IMR-90 (cell line): ENCODE data around the gene APLN. TPM values are rescaled to one million over a fixed set of nuclear protein-coding genes. Genes with fewer than 3 reads are reported as not detected.

Experiments
- ATAC-seq: fragments of 200-7000 bp; cut with Tn5 transposase; 2 replicates; pipeline ENCODE4 v1.9.1; 2020; ENCODE audit warnings: low read depth, mild to moderate bottlenecking, moderate library complexity
- BruUV-seq: library from RNA; stranded (reverse); fragments of 400-500 nt; replicated peaks from 2 replicates; lab custom pipeline; 2021; lab: Mats Ljungman, UMichigan
- CTCF ChIA-PET: fragments of 300-600 bp; formaldehyde crosslinking; extraction: SDS; loops from one replicate; lab custom pipeline; 2021; ENCODE audit warnings: antibody characterized with exemption; lab: Yijun Ruan, JAX
- POLR2A ChIA-PET: fragments of 300-600 bp; sonication (Branson Sonifier 250); formaldehyde crosslinking; loops from one replicate; lab custom pipeline; 2022; ENCODE audit warnings: antibody characterized with exemption; ENCODE audit not compliant: unreplicated experiment; lab: Charles Lee
- DNase-seq: peaks from one replicate; pipeline ENCODE4 v3.0.0; 2013
- H2AFZ ChIP-seq: replicated peaks from 2 replicates; pipeline ENCODE3; 2013; ENCODE audit warnings: low read length, mild to moderate bottlenecking; ENCODE audit not compliant: poor library complexity
- H2AK5ac ChIP-seq: 2 replicates; pipeline ENCODE4 v1.6.1; 2013; ENCODE audit warnings: low read depth, low read length, inconsistent platforms
- H2AK9ac ChIP-seq: replicated peaks from 2 replicates; pipeline ENCODE3; 2013; ENCODE audit warnings: mild to moderate bottlenecking, low read depth, low read length, moderate library complexity; ENCODE audit not compliant: poor library complexity
- H2BK120ac ChIP-seq: 2 replicates; pipeline ENCODE4 v1.6.1; 2013; ENCODE audit warnings: low read depth, low read length, inconsistent platforms
- H2BK15ac ChIP-seq: 3 replicates; pipeline ENCODE4 v1.6.1; 2013; ENCODE audit warnings: low read depth, low read length, inconsistent platforms
- H2BK20ac ChIP-seq: 2 replicates; pipeline ENCODE4 v1.6.1; 2013; ENCODE audit warnings: low read depth, mild to moderate bottlenecking, inconsistent platforms, low read length, moderate library complexity
- H2BK5ac ChIP-seq: 2 replicates; pipeline ENCODE4 v1.6.1; 2013; ENCODE audit warnings: mild to moderate bottlenecking, low read depth, low read length, inconsistent platforms; ENCODE audit not compliant: poor library complexity, severe bottlenecking
- H3K14ac ChIP-seq: replicated peaks from 2 replicates; pipeline ENCODE4 v1.6.1; 2013; ENCODE audit warnings: low read depth, low read length, inconsistent platforms
- H3K18ac ChIP-seq: 2 replicates; pipeline ENCODE4 v1.6.1; 2013; ENCODE audit warnings: low read depth, low read length, control low read depth
- H3K23ac ChIP-seq: 2 replicates; pipeline ENCODE4 v1.6.1; 2013; ENCODE audit warnings: low read depth, low read length, inconsistent platforms
- H3K27ac ChIP-seq: 2 replicates; pipeline ENCODE4 v1.5.1; 2013; ENCODE audit warnings: mild to moderate bottlenecking, control low read depth, low read length; ENCODE audit not compliant: insufficient read depth
- H3K27me3 ChIP-seq: 2 replicates; pipeline ENCODE4 v1.6.1; 2013; ENCODE audit warnings: low read length; ENCODE audit not compliant: control insufficient read depth, insufficient read depth
- H3K36me3 ChIP-seq: 2 replicates; pipeline ENCODE4 v1.6.1; 2013; ENCODE audit warnings: low read length, mixed read lengths; ENCODE audit not compliant: control insufficient read depth, insufficient read depth
- H3K4ac ChIP-seq: 2 replicates; pipeline ENCODE4 v1.6.1; 2013; ENCODE audit warnings: low read depth, low read length, inconsistent platforms
- H3K4me1 ChIP-seq: 2 replicates; pipeline ENCODE4 v1.6.1; 2013; ENCODE audit warnings: low read length, mixed read lengths; ENCODE audit not compliant: control insufficient read depth, insufficient read depth
- H3K4me2 ChIP-seq: 2 replicates; pipeline ENCODE4 v1.6.1; 2013; ENCODE audit warnings: low read depth, mild to moderate bottlenecking, control low read depth, low read length, moderate library complexity
- H3K4me3 ChIP-seq: 2 replicates; pipeline ENCODE4 v1.5.1; 2013; ENCODE audit warnings: low read depth, mild to moderate bottlenecking, control low read depth, low read length, moderate library complexity; ENCODE audit not compliant: insufficient read depth
- H3K56ac ChIP-seq: 2 replicates; pipeline ENCODE4 v1.6.1; 2013; ENCODE audit warnings: low read length, inconsistent platforms; ENCODE audit not compliant: insufficient read depth; ENCODE audit errors: extremely low read depth
- H3K79me1 ChIP-seq, 2 experiments: 2 replicates each; pipeline ENCODE4 v1.6.1; 2013; ENCODE audit warnings: low read length in 2 of 2, inconsistent platforms in 1 of 2, low read depth in 1 of 2
- H3K9ac ChIP-seq: 2 replicates; pipeline ENCODE4 v1.6.1; 2013; ENCODE audit warnings: low read depth, low read length, control low read depth
- H3K9me1 ChIP-seq: 2 replicates; pipeline ENCODE4 v1.6.1; 2013; ENCODE audit warnings: low read length, inconsistent platforms; ENCODE audit not compliant: insufficient read depth
- H3K9me3 ChIP-seq: 2 replicates; pipeline ENCODE4 v1.6.1; 2013; ENCODE audit warnings: low read length; ENCODE audit not compliant: control insufficient read depth, insufficient read depth
- H4K20me1 ChIP-seq: 2 replicates; pipeline ENCODE4 v1.6.1; 2013; ENCODE audit warnings: low read length, inconsistent platforms; ENCODE audit not compliant: insufficient read depth
- H4K5ac ChIP-seq: 2 replicates; pipeline ENCODE4 v1.6.1; 2013; ENCODE audit warnings: mild to moderate bottlenecking, low read depth, low read length, control low read depth
- H4K8ac ChIP-seq, 2 experiments: 2 replicates each; pipeline ENCODE4 v1.6.1; 2013; ENCODE audit warnings: low read depth in 2 of 2, low read length in 2 of 2, control low read depth in 1 of 2, inconsistent platforms in 1 of 2
- H4K91ac ChIP-seq: 2 replicates; pipeline ENCODE4 v1.6.1; 2013; ENCODE audit warnings: low read depth, low read length, inconsistent platforms; ENCODE audit not compliant: insufficient read depth
- CEBPB ChIP-seq: IDR thresholded peaks from 2 replicates; pipeline ENCODE4 v1.6.1; 2012; ENCODE audit warnings: low read depth, low read length, improper control_type of control experiment
- FOS ChIP-seq: fragments of 150-350 bp; IDR thresholded peaks from 2 replicates; pipeline ENCODE4 v1.6.1; 2016; ENCODE audit warnings: low read depth, low read length
- RCOR1 ChIP-seq: IDR thresholded peaks from 2 replicates; pipeline ENCODE4 v1.6.1; 2012; ENCODE audit warnings: mild to moderate bottlenecking, low read length, improper control_type of control experiment; ENCODE audit not compliant: insufficient replicate concordance
- WGBS, 2 experiments: methylation state at CpG; one replicate each; pipeline versions ENCODE4 v1.1.5 to v1.1.7; 2013; ENCODE audit warnings: missing lambda C conversion rate in 2 of 2; ENCODE audit not compliant: insufficient read length in 1 of 2; ENCODE audit errors: extremely low coverage in 2 of 2; 5-methylcytosine and 5-hydroxymethylcytosine counted together
- dilution Hi-C: fragments of 300-500 bp; cut with HindIII; formaldehyde crosslinking; loops from one replicate; pipeline ENCODE4 v1.14.3; 2018; ENCODE audit warnings: low sequenced_read_pairs; ENCODE audit not compliant: unreplicated experiment
- in situ Hi-C: fragments of 300-500 bp; cut with MboI; formaldehyde crosslinking; loops from 3 replicates; pipeline ENCODE4 v1.14.3; 2019; ENCODE audit warnings: low sequenced_read_pairs, inconsistent platforms, mixed read lengths
- intact Hi-C: fragments of 100-400 bp; cut with micrococcal nuclease; formaldehyde crosslinking; loops from 2 replicates; pipeline ENCODE4 v1.10.0; 2022
- polyA plus RNA-seq, 3 experiments: library from polyadenylated mRNA; depleted of rRNA; stranded (reverse); fragments of >200 nt; gene quantifications; 2 replicates each; pipeline ENCODE4 v1.2.3, GENCODE V29; 2012; ENCODE audit warnings: low replicate concordance in 1 of 3
- total RNA-seq: library from RNA; depleted of rRNA; stranded (reverse); fragments of >200 nt; gene quantifications from 2 replicates; pipeline ENCODE4 v1.2.3, GENCODE V29; 2012

APLN gene
- total and polyA plus RNA-seq, 2 of the 4 experiments (the other 2 are of a cell fraction), result 0.18 to 0.72 TPM

GRCh38 chrX:129632443-129632842 is 22.3 kb downstream of the APLN start (continued):
- TF ChIP-seq CEBPB (no peak), RCOR1 (no peak)

- Histone ChIP-seq H3K27ac (no peak overlapping the region), H2AK9ac (no peak overlapping the region), H2BK120ac (no peak overlapping the region), H4K91ac (no peak overlapping the region), H2BK5ac (no peak overlapping the region), H2BK20ac (no peak overlapping the region), H3K27me3 (peaks cover 9% of the 10 kb centered on the region; the same call in 1 of the 2 replicates), H2AFZ (no peak overlapping the region), H3K36me3 (no peaks in the 10 kb centered on the region), H3K4me1 (no peaks in the 10 kb centered on the region), H3K4me3 (no peak overlapping the region), H3K23ac (no peak overlapping the region), H2AK5ac (no peak overlapping the region), H3K56ac (no peak overlapping the region), H2BK15ac (no peak overlapping the region), H3K79me1 (no peaks in the 10 kb centered on the region), H3K14ac (no peak overlapping the region), H3K4me2 (no peak overlapping the region), H3K9ac (no peak overlapping the region), H4K5ac (no peak overlapping the region), H3K18ac (no peak overlapping the region), H4K8ac (no peak overlapping the region), H3K4ac (no peak overlapping the region), H3K9me3 (no peaks in the 10 kb centered on the region; the same call in 1 of the 2 replicates), H4K20me1 (no peaks in the 10 kb centered on the region), H3K9me1 (no peaks in the 10 kb centered on the region)
- ChIA-PET CTCF (no interaction called here), POLR2A (no interaction called here)
- in situ Hi-C loops (no loop called here), dilution Hi-C loops (no loop called here), intact Hi-C loops (loop anchor here (10.0 kb wide), 1 partner anchor 193 kb away; no protein-coding TSS in a partner anchor)
- 100% methylated on average over 4 of the region's 5 CpGs; no CpG with 5 or more reads in 1 of the 2 experiments for WGBS, 2 experiments
- BruUV-seq, result no TSS peak
- no peak for TF ChIP-seq FOS
- ATAC-seq (no peak), DNase-seq (no peak)
These were observed 22.9 kb downstream of the APLN start for GRCh38 chrX:129631849-129632248.
